ENCODE results near the gene MPDU1. TPM values are rescaled to one million over a fixed set of nuclear protein-coding genes. Genes with fewer than 3 reads are reported as not detected.
A peak's percentile ranks its signal among the peaks of the same experiment; 100 is the strongest.

Gene MPDU1
- total and polyA plus RNA-seq, 2 of the 13 experiments (the other 11 are each of a cell fraction or from before 2014, with no cell fraction given) = 112 to 167 TPM

- TF ChIP-seq ZNF205 (CRISPR knock-in tag; IDR thresholded peaks at IDR 0.05) = peak; percentile 53; the same call in 1 of the 2 replicates
- no peak for TF ChIP-seq ZNF326 (CRISPR knock-in tag; IDR thresholded peaks at IDR 0.05; ENCODE audit: borderline replicate concordance)
- TF ChIP-seq SAP130 (CRISPR knock-in tag; IDR thresholded peaks at IDR 0.05; ENCODE audit: low read depth) = peak; percentile 95
- TF ChIP-seq TSC22D2 (CRISPR knock-in tag; IDR thresholded peaks at IDR 0.05; ENCODE audit: borderline replicate concordance) = 0 out of 2 replicates have a peak, but pooled peaks have one; percentile 62
- peak; percentile 35; the same call in 1 of the 2 replicates for TF ChIP-seq SRY (CRISPR knock-in tag; IDR thresholded peaks at IDR 0.05)
- 0 out of 2 replicates have a peak, but pooled peaks have one; percentile 53 for TF ChIP-seq AHR (CRISPR knock-in tag; IDR thresholded peaks at IDR 0.05)
- TF ChIP-seq NFE2L1 (CRISPR knock-in tag; IDR thresholded peaks at IDR 0.05; ENCODE audit: borderline replicate concordance) = no peak
- no peak for TF ChIP-seq ZNF260 (CRISPR knock-in tag; IDR thresholded peaks at IDR 0.05; ENCODE audit: borderline replicate concordance, low read depth)
- peak; percentile 66; the same call in 1 of the 2 replicates for TF ChIP-seq ZNF547 (CRISPR knock-in tag; IDR thresholded peaks at IDR 0.05)
- TF ChIP-seq TAF15 (IDR thresholded peaks at IDR 0.05; ENCODE audit: low read depth, low read length, poor library complexity, severe bottlenecking) = no peak
- TF ChIP-seq RNF219 (CRISPR knock-in tag; IDR thresholded peaks at IDR 0.05) = no peak
- no peak for TF ChIP-seq SRSF9 (IDR thresholded peaks at IDR 0.05; ENCODE audit: borderline replicate concordance, insufficient read depth, low read depth, low read length, poor library complexity, severe bottlenecking)
- TF ChIP-seq PREB (CRISPR knock-in tag; IDR thresholded peaks at IDR 0.05) = no peak
- no peak for TF ChIP-seq ZBTB49 (CRISPR knock-in tag; IDR thresholded peaks at IDR 0.05; ENCODE audit: borderline replicate concordance)
- no peak for TF ChIP-seq ADNP (CRISPR knock-in tag; IDR thresholded peaks at IDR 0.05)
- TF ChIP-seq CC2D1A (CRISPR knock-in tag; IDR thresholded peaks at IDR 0.05) = no peak
- no peak for TF ChIP-seq CREB3 (CRISPR knock-in tag; IDR thresholded peaks at IDR 0.05)
- peak; percentile 36; the same call in 1 of the 2 replicates for TF ChIP-seq ZNF501 (CRISPR knock-in tag; IDR thresholded peaks at IDR 0.05)
- no peak for TF ChIP-seq BCL3 (CRISPR knock-in tag; IDR thresholded peaks at IDR 0.05)
- no peak for TF ChIP-seq ZNF747 (CRISPR knock-in tag; IDR thresholded peaks at IDR 0.05; ENCODE audit: borderline replicate concordance)
- no peak for TF ChIP-seq PLRG1 (conservative IDR thresholded peaks at IDR 0.05)
- peak; percentile 58 for TF ChIP-seq KDM5B (CRISPR knock-in tag; IDR thresholded peaks at IDR 0.05; ENCODE audit: borderline replicate concordance)
Observed at GRCh38 chr17:7573324-7574080, 10.2 kb upstream of the MPDU1 start (continued).

All from HepG2 (cell line).